ENCODE results near the gene OR7D4.

The OR7D4 gene

GRCh38 chr19:9171393-9171991 lies 47.9 kb downstream of the OR7D4 start:
- Histone ChIP-seq H2AFZ (no peak overlapping the region), H3K27me3 (ENCODE audit: control insufficient read depth, insufficient read depth, low read length) (no peaks in the 10 kb centered on the region), H3K9me3 (ENCODE audit: control insufficient read depth, low read length) (no peaks in the 10 kb centered on the region), H3K4me2 (ENCODE audit: low read length) (no peak overlapping the region), H3K27ac (no peak overlapping the region), H3K36me3 (ENCODE audit: control insufficient read depth, insufficient read depth, low read length) (no peaks in the 10 kb centered on the region), H3K79me2 (no peaks in the 10 kb centered on the region), H3K9ac (no peak overlapping the region), H3K4me1 (no peaks in the 10 kb centered on the region), H3K4me3 (ENCODE audit: low read depth, low read length) (no peak overlapping the region)
- TF ChIP-seq CTCF (IDR thresholded peaks at IDR 0.05), result no peak

- no peaks in the 10 kb centered on the region for H3K36me3 ChIP-seq (ENCODE audit: control insufficient read depth, insufficient read depth, low read length)
These were observed 52.5 kb downstream of the OR7D4 start for GRCh38 chr19:9166846-9167245.

GRCh38 chr19:9165261-9165660 lies 54.1 kb downstream of the OR7D4 start:
- no peaks in the 10 kb centered on the region for H3K79me2 ChIP-seq
- H3K27ac ChIP-seq, result no peak overlapping the region
- no peak overlapping the region for H3K9ac ChIP-seq
- no peaks in the 10 kb centered on the region for H3K9me3 ChIP-seq (ENCODE audit: control insufficient read depth, low read length)
- H2AFZ ChIP-seq, result no peak overlapping the region
- H3K4me3 ChIP-seq (ENCODE audit: low read depth, low read length), result no peak overlapping the region
- no peak for TF ChIP-seq CTCF (IDR thresholded peaks at IDR 0.05)
- H3K27me3 ChIP-seq (ENCODE audit: control insufficient read depth, insufficient read depth, low read length), result no peaks in the 10 kb centered on the region
- no peaks in the 10 kb centered on the region for H3K4me1 ChIP-seq
- H3K36me3 ChIP-seq (ENCODE audit: control insufficient read depth, insufficient read depth, low read length), result no peaks in the 10 kb centered on the region
- no peak overlapping the region for H3K4me2 ChIP-seq (ENCODE audit: low read length)

More at GRCh38 chr19:9166846-9167245, 52.5 kb downstream of the OR7D4 start:
- no peak overlapping the region for H2AFZ ChIP-seq
- H3K79me2 ChIP-seq, result no peaks in the 10 kb centered on the region
- no peaks in the 10 kb centered on the region for H3K9me3 ChIP-seq (ENCODE audit: control insufficient read depth, low read length)
- no peaks in the 10 kb centered on the region for H3K27me3 ChIP-seq (ENCODE audit: control insufficient read depth, insufficient read depth, low read length)
- no peaks in the 10 kb centered on the region for H3K4me1 ChIP-seq
- no peak overlapping the region for H3K27ac ChIP-seq
- no peak overlapping the region for H3K4me2 ChIP-seq (ENCODE audit: low read length)
- no peak overlapping the region for H3K9ac ChIP-seq
- TF ChIP-seq CTCF (IDR thresholded peaks at IDR 0.05), result no peak
- no peak overlapping the region for H3K4me3 ChIP-seq (ENCODE audit: low read depth, low read length)

- Histone ChIP-seq H3K9me3 (ENCODE audit: control insufficient read depth, low read length) (no peaks in the 10 kb centered on the region), H3K79me2 (peaks cover 2% of the 10 kb centered on the region), H3K27ac (no peak overlapping the region), H2AFZ (no peak overlapping the region), H3K4me2 (ENCODE audit: low read length) (no peak overlapping the region), H3K27me3 (ENCODE audit: control insufficient read depth, insufficient read depth, low read length) (no peaks in the 10 kb centered on the region), H3K9ac (no peak overlapping the region), H3K4me3 (ENCODE audit: low read depth, low read length) (no peak overlapping the region), H3K36me3 (ENCODE audit: control insufficient read depth, insufficient read depth, low read length) (no peaks in the 10 kb centered on the region), H3K4me1 (no peaks in the 10 kb centered on the region)
- no peak for TF ChIP-seq CTCF (IDR thresholded peaks at IDR 0.05)
These were observed 58.0 kb downstream of the OR7D4 start for GRCh38 chr19:9161427-9161826.
